HG02840 (cell line): ENCODE measurements around the gene ANTKMT.

Experiments used
- ATAC-seq: cut with Tn5 transposase; IDR thresholded peaks from one replicate; pipeline ENCODE4 v1.9.1; 2021; ENCODE audit warnings: mild to moderate bottlenecking, moderate library complexity, moderate number of reproducible peaks; ENCODE audit not compliant: unreplicated experiment, low FRiP score

Gene ANTKMT

GRCh38 chr16:695355-696089 is 25.4 kb upstream of the ANTKMT start:
- ATAC-seq = no peak

DNA sequence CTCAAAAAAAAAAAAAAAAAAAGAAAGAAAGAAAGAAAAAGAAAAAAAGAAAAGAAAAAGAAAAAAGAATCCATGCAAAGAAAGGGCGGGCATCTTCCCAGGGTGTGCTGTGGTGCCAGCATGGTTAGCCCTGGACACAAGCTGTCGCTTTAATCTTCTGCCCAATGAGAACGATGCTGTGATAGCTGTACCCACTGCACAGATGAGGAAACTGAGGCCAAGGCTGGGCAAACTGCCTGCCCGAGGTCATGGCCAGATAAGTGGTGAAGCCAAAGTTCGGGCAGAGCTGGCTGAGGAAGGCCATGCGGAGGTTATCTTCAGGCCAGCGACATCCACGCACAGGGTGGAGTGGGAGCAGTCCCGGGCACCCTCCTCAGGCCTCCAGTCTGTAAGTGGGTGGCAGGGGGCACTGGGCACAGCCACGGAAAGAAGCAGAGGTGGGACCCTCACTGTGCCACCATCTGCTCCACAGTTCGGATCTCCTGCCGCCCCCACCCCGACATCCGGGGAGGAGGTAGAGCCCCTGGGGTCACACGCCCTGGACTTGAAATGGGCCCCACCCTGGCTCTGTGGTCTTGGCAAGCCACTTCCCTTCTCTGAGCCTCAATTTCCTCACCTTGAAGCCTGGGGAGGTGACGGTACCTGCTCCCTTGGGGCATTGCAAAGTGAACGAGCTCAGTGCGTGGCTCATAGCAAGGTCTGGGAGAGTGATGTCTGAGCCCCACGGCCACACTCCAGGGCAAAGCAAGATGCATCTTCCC is 21.9 kb upstream of the ANTKMT start:
- no peak for ATAC-seq

- ATAC-seq = no peak
Observed at GRCh38 chr16:700684-701584, 20.0 kb upstream of the ANTKMT start.

- no peak for ATAC-seq
Observed at GRCh38 chr16:702341-702740, 18.6 kb upstream of the ANTKMT start.

- ATAC-seq = no peak
Observed at GRCh38 chr16:703406-703805, 17.5 kb upstream of the ANTKMT start.

DNA sequence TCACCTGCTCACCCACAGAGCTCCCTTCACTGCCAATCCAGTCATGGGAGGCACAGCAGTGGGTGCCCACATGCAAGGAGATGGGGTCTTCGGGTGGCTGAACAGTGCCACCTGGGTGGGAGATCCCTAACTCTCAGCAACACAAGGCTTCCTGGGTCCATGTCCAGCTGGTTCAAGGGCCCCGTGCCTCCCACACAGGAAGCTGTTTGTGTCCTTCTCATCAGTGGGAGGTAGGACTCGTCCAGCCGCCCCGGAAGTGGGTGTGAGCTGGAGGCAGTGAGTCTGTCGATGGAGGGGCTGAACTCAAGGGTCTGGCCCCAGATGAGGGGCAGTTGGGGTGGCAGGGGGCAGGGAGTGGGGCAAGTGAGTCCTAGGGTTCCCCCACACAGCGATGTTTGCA is 16.9 kb upstream of the ANTKMT start:
- ATAC-seq = no peak

GRCh38 chr16:704552-705380 is 16.2 kb upstream of the ANTKMT start:
- no peak for ATAC-seq

DNA sequence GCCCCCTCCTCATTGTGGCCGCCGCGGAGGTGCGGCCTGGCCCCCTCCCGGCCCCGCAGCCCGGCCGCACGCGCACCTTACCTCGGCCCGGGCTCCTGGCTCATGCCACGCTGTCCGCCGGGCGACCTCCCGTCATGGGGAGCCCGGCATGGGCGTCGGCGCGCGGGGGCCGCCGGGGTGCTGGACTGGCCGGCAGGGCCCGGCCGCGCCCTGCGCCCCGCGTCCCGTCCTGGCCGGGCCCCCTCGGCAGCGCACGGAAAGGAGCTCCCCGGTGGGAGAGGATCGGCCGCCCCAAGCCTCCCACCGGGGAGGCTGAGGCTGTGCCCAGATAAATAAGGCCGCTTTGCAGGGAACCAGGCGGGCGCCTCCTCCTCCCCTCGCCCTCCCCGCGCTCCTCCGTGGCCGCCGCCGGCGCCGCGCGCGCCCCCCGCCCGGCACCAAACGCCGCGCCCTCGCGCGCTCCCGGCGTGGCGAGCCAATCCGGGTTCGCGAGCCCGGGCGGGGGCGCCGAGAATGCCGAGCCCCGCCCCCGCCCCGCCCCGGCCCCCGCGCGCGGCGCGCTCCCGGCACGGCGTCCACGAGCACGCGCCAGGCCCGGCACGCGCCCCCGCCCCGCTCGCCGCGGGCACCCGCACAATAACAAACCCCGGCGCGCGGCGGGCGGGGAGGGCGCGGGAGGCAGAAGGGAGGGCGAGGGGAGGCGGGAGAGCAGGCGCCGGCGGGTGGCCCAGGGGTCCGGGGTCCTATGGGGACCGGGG is 15.3 kb upstream of the ANTKMT start, which contains the start of gene FBXL16:
TSS of gene FBXL16 (minus strand) at position 371 of the 758 bp plus-strand sequence. CDS start 8,396 bp downstream, outside the sequence.
- no peak for ATAC-seq

DNA sequence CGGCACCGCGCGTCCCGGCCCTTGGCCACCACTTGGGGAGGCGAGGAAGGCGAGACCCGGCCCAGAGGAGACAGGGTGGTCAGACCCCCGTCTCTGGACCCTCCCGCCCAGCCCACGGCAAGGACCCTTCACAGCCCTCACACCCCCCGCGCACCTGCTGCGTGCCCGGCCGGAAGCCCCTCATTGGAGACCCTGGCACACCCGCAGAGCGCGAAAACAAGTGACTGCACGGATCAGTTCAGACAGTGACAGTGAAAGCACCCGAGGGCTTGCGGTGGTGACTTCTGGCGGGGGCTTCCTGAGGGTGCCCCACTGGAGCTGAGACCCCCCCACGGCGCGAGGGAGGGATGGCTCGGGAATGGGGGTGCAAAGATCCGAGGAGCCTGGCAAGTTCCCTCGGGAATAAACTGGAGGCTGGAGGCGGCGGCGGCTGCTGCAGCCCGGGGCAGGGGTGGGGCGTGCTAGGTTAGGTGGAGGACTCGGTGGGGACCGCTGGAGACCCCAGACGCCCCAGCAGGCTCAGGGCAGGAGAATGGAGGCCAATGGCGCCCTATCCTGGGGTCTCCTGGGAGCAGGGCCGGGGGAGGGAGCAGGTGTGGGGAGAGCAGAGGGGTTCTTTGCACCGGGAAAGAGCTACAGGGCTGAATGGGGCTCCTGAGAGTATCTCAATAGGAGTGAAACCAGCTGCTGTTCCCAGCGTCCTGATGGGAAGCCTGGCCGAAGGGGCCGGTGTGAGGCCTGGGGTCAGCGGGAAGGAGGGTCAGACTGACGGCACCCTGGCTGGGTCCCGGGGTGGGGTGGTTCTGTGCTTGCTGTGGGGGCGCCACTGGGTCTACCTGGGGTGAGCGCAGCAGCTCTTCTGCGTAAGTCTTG is 14.5 kb upstream of the ANTKMT start:
- ATAC-seq = no peak

- ATAC-seq = no peak
Observed at GRCh38 chr16:707062-707538, 13.8 kb upstream of the ANTKMT start.

DNA sequence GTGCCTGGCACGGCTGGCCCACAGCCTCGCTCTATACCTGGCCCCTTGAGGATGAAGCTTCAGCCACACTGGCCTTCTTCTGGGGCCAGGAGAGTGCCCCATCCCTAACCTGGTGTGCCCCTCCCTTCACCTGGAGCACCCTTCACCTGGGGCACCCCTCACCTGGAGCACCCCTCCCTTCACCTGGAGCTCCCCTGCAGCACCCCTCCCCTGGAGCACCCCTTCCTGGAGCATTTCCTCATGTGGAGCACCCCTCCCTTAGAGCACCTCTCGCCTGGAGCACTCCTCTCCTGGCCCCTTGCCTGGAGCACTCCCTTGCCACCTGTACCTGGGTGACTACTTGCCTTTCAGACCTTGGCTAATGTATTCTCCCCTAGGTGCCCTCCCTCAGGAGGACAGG is 12.9 kb upstream of the ANTKMT start:
- no peak for ATAC-seq

DNA sequence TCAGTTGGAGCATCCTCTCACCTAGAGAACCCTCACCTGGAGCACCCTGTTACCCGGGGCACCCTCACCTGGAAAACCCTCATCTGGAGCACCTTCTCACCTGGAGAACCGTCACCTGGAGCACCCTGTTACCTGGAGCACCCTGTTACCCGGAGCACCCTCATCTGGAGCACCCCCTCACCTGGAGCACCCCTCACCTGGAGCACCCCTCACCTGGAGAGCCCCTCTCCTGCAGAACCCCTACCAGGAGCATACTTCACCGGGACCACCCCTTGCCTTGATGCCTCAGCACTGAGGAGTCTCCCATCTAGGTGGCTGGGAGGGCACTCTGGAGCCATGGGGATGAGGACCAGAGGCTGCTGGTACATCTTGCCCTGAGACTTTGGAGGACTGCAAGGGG is 12.0 kb upstream of the ANTKMT start:
- no peak for ATAC-seq

DNA sequence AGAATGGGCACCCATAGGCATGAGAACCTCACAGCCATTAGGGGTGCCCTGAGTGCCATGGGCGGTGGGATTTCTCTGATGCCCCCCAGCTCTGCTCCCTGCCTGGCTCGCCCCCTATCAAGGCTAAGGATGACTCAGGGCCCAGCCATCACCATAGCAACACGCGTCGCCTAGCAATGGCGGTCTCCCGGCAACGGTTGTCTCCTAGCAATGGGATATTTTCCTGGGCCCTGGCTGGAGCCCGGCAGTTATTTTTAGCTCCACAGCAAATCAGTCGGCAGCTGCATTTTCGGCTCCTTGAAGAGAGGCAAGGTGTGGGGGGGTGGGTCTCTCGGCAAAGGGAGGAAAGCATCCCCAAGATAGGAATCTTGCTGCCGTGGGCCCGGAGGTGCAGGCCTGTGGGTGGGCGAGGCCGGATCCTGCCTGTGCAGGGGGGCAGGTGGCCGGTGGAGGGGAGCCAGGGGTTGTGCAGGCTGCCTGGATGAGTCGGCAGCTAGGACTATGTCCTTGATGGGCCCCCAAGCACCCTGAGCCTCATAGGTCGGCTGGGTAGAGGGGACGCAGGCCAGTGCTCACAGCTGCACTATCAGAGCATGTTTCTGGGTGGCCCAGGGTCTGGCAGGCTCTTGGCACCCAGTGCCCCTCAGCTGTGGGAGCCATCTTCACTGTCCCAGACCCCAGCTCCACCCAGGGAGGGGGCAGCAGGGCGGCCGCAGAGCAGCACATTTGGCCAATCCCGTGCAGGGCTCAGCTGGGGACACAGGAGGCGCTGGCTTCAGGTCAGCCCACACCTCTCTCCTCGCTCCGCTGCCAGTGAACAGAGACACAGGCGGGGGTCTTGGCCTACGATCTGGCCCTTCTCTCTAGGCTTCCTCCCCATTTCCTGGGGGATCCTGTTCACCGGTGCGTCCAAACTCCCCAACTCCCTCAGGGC is 11.1 kb upstream of the ANTKMT start:
- no peak for ATAC-seq

GRCh38 chr16:710500-711075 is 10.4 kb upstream of the ANTKMT start:
- ATAC-seq = no peak

GRCh38 chr16:711084-711483 is 9.9 kb upstream of the ANTKMT start:
- ATAC-seq = no peak

GRCh38 chr16:711548-712320 is 9.2 kb upstream of the ANTKMT start:
- no peak for ATAC-seq
